ENCODE results near the gene ELOVL7.

- TF ChIP-seq GABPA (IDR thresholded peaks at IDR 0.05; ENCODE audit: low read depth), result no peak
- TF ChIP-seq CTCF (IDR thresholded peaks at IDR 0.05), result no peak
- TF ChIP-seq RAD21 (IDR thresholded peaks at IDR 0.05; ENCODE audit: low read length), result no peak
- no peak for TF ChIP-seq TEAD4 (IDR thresholded peaks at IDR 0.05; ENCODE audit: borderline replicate concordance, insufficient read depth)
- TF ChIP-seq NRF1 (IDR thresholded peaks at IDR 0.05; ENCODE audit: low read depth, low read length), result no peak
- no peak for TF ChIP-seq USF2 (IDR thresholded peaks at IDR 0.05; ENCODE audit: borderline replicate concordance, low read depth, low read length)
- TF ChIP-seq FOXJ3 (CRISPR knock-in tag; IDR thresholded peaks at IDR 0.05), result no peak
- no peak for TF ChIP-seq ELF1 (IDR thresholded peaks at IDR 0.05)
- TF ChIP-seq FOXM1 (IDR thresholded peaks at IDR 0.05; ENCODE audit: low read depth), result no peak
- no peak for TF ChIP-seq EP300 (IDR thresholded peaks at IDR 0.05; ENCODE audit: borderline replicate concordance in 1 of 2, low read depth in 1 of 2, low read length in 1 of 2)
- no peak for TF ChIP-seq REST (IDR thresholded peaks at IDR 0.05; ENCODE audit: low read depth, low read length)
- TF ChIP-seq USF1 (IDR thresholded peaks at IDR 0.05; ENCODE audit: borderline replicate concordance, low read depth), result no peak
- TF ChIP-seq PBX3 (IDR thresholded peaks at IDR 0.05), result no peak
- TF ChIP-seq JUND (IDR thresholded peaks at IDR 0.05), result no peak
Observed at GRCh38 chr5:60846298-60846697, 2.2 kb upstream of the ELOVL7 start.
